ENCODE measurements around the gene SPATA6. TPM values are rescaled to one million over a fixed set of nuclear protein-coding genes. Genes with fewer than 3 reads are reported as not detected.

Gene SPATA6
- total RNA-seq, 4 donors from 2014 or later: 51.3 to 59.1 (median 57.1) TPM

DNA sequence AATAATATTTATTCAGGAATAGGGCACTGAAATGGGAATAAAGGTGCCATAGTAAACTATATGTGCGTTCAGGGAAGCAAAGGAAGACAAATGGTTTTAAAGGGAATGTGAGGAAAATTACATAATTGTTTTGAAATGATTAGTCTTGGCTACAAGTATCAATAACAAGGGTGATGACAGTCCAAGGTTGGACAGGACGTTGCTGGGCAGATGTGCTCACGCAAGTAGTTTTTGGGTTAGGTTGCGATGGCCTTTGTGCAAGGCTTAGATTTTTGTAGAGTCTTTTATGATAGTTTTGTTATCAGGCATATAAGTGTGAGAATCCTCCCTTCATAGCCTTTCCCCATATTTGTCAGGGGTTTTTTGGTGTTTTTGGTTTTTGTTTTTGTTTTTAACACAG, 57.0 kb downstream of the SPATA6 start:
- H3K4me3 ChIP-seq: no peak overlapping the region
- H3K9me3 ChIP-seq: no peaks in the 10 kb centered on the region
- 77 to 81% methylated on average over 4 of the region's 4 CpGs for WGBS, 2 donors
- TF ChIP-seq EP300 (IDR thresholded peaks at IDR 0.05): no peak
- no peak for TF ChIP-seq POLR2A (IDR thresholded peaks at IDR 0.05)
- TF ChIP-seq, protein P1, sequence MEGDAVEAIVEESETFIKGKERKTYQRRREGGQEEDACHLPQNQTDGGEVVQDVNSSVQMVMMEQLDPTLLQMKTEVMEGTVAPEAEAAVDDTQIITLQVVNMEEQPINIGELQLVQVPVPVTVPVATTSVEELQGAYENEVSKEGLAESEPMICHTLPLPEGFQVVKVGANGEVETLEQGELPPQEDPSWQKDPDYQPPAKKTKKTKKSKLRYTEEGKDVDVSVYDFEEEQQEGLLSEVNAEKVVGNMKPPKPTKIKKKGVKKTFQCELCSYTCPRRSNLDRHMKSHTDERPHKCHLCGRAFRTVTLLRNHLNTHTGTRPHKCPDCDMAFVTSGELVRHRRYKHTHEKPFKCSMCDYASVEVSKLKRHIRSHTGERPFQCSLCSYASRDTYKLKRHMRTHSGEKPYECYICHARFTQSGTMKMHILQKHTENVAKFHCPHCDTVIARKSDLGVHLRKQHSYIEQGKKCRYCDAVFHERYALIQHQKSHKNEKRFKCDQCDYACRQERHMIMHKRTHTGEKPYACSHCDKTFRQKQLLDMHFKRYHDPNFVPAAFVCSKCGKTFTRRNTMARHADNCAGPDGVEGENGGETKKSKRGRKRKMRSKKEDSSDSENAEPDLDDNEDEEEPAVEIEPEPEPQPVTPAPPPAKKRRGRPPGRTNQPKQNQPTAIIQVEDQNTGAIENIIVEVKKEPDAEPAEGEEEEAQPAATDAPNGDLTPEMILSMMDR (IDR thresholded peaks at IDR 0.05): no peak
- H3K27ac ChIP-seq: peak overlapping the region in 1 of 4 donors; percentile 54
- H3K4me1 ChIP-seq: peaks cover 0 to 17% (median 4%) of the 10 kb centered on the region in 4 donors
- peaks cover 0 to 15% (median 0%) of the 10 kb centered on the region in 3 donors for H3K36me3 ChIP-seq
- DNase-seq (ENCODE audit: low spot score in 2 of 2): no peak
- no peaks in the 10 kb centered on the region for H3K27me3 ChIP-seq

DNA sequence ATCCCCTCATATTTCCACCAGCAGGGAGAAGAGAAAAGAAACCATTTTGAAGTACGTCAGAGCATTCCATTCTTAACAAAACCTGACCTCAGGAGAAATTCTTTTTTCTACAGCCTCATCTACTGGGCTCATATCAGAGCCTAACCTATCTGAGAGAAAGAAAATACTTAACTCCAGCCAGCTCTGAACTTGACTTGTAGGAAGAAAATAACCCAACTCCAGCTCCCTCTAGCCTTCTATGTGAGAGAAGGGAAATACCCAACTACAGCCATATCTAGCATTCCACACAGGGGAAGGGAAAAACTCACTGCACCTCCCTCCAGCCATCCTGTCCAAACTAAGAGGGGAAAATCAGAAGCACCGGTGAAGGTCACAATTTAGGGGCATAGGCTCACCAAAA, 57.7 kb downstream of the SPATA6 start:
- H3K9me3 ChIP-seq: no peaks in the 10 kb centered on the region
- no peaks in the 10 kb centered on the region for H3K27me3 ChIP-seq
- no peak overlapping the region for H3K4me3 ChIP-seq
- TF ChIP-seq POLR2A (IDR thresholded peaks at IDR 0.05) (no peak), EP300 (IDR thresholded peaks at IDR 0.05) (no peak)
- TF ChIP-seq, protein P1 (IDR thresholded peaks at IDR 0.05): no peak
- H3K27ac ChIP-seq: peak overlapping the region in 3 of 4 donors; percentile 22 to 54 (median 29)
- WGBS, 2 donors: 33 to 61% methylated on average over 2 of the region's 2 CpGs
- H3K36me3 ChIP-seq: peaks cover 0 to 23% (median 0%) of the 10 kb centered on the region in 3 donors
- H3K4me1 ChIP-seq: peaks cover 0 to 17% (median 4%) of the 10 kb centered on the region in 4 donors
- DNase-seq (ENCODE audit: low spot score in 2 of 2): no peak

DNA sequence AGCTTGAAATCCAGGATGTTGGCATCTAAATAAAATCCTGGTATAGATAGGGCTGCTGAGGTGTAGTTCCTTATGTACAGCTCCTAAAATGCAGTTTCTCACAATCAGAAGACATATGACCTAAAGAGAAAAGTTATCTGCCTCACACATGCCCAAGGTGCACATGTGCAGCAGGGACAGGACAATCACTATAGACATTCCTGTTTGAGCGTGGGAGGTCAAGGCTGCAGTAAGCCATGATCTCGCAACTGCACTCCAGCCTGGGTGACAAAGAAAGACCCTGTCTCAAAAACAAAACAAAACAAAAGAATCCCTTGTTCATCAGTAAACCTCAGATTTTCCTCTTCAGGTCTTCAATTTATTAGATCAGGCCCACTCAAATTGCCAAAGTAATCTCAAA, 66.1 kb downstream of the SPATA6 start:
- no peak overlapping the region for H3K4me3 ChIP-seq
- no peak overlapping the region for H3K27ac ChIP-seq
- peaks cover 0 to 33% (median 0%) of the 10 kb centered on the region in 3 donors for H3K36me3 ChIP-seq
- WGBS, 2 donors: 76 to 80% methylated on average over 2 of the region's 2 CpGs
- DNase-seq (ENCODE audit: low spot score in 2 of 2): no peak
- H3K4me1 ChIP-seq: peaks cover 0 to 9% (median 0%) of the 10 kb centered on the region in 4 donors
- H3K9me3 ChIP-seq: no peaks in the 10 kb centered on the region
- H3K27me3 ChIP-seq: no peaks in the 10 kb centered on the region
- TF ChIP-seq POLR2A (IDR thresholded peaks at IDR 0.05): no peak
- TF ChIP-seq EP300 (IDR thresholded peaks at IDR 0.05): no peak
- TF ChIP-seq, protein P1 (IDR thresholded peaks at IDR 0.05): no peak

DNA sequence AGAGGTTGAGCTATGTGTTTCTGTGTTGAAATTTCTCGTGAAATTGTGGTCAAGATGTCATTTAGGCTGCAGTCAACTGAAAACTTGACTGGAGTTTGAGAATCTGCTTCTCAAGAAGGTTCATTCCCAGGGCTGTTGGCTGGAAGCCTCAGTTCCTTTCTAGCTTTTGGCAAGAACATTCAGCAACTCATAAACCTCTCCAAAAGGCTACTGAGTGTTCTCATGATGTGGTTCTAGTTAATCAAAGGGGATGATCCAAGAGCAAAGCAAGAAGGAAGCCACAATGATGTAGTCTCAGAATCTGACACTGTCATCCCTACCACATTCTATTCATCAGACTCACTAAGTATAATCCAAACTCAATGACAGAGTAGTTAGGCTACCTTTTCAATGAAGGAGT, 66.6 kb downstream of the SPATA6 start:
- no peaks in the 10 kb centered on the region for H3K27me3 ChIP-seq
- DNase-seq (ENCODE audit: low spot score in 2 of 2): no peak
- no peak overlapping the region for H3K27ac ChIP-seq
- H3K36me3 ChIP-seq: peaks cover 0 to 28% (median 0%) of the 10 kb centered on the region in 3 donors
- WGBS, 2 donors: 82 to 91% methylated on average over 1 of the region's 1 CpG
- H3K4me3 ChIP-seq: no peak overlapping the region
- TF ChIP-seq POLR2A (IDR thresholded peaks at IDR 0.05) (no peak), EP300 (IDR thresholded peaks at IDR 0.05) (no peak)
- TF ChIP-seq, protein P1 (IDR thresholded peaks at IDR 0.05): no peak
- no peaks in the 10 kb centered on the region for H3K9me3 ChIP-seq
- H3K4me1 ChIP-seq: peaks cover 0 to 9% (median 0%) of the 10 kb centered on the region in 4 donors

DNA sequence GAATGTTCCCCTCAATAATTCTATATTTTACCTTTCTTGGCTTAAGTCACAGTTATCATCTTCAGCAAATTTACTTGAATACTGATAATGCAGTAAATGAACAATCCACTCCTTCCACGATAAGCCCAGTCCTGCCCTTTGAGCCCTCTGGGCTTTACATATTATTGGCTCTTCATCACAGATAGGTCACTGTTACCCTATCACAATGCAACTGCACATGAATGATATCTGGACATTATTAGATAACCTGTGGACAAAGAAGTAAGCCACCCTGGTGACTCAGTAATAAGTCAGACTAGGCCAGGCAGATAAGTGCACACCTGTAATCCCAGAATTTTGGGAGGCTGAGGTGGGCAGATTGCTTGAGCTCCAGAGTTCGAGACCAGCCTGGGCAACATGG, 69.4 kb downstream of the SPATA6 start:
- no peak for DNase-seq (ENCODE audit: low spot score in 2 of 2)
- Histone ChIP-seq H3K36me3 (peaks cover 0 to 13% (median 0%) of the 10 kb centered on the region in 3 donors), H3K27me3 (no peaks in the 10 kb centered on the region), H3K9me3 (no peaks in the 10 kb centered on the region), H3K27ac (no peak overlapping the region), H3K4me1 (peaks cover 0 to 9% (median 0%) of the 10 kb centered on the region in 4 donors), H3K4me3 (no peak overlapping the region)
- TF ChIP-seq, protein P1 (IDR thresholded peaks at IDR 0.05): no peak
- TF ChIP-seq POLR2A (IDR thresholded peaks at IDR 0.05) (no peak), EP300 (IDR thresholded peaks at IDR 0.05) (no peak)
- 72 to 87% methylated on average over 2 of the region's 2 CpGs for WGBS, 2 donors
